ENCODE data around the gene CST6. TPM values are rescaled to one million over a fixed set of nuclear protein-coding genes. Genes with fewer than 3 reads are reported as not detected.

The CST6 gene
- total and polyA plus RNA-seq, 2 of the 13 experiments (the other 11 are each of a cell fraction or from before 2014, with no cell fraction given): not detected

- TF ChIP-seq ZNF879 (CRISPR knock-in tag; IDR thresholded peaks at IDR 0.05): no peak
- no peak for TF ChIP-seq ISX (CRISPR knock-in tag; conservative IDR thresholded peaks at IDR 0.05)
- TF ChIP-seq REST (IDR thresholded peaks at IDR 0.05; ENCODE audit: borderline replicate concordance in 1 of 2, low read depth in 1 of 2, low read length in 2 of 2): no peak
- TF ChIP-seq POLR2A (IDR thresholded peaks at IDR 0.05; ENCODE audit: insufficient read depth in 1 of 2, low read depth in 2 of 2, low read length in 2 of 2): peak in 1 of 2 experiments; percentile 79; a peak in 3 of 4 replicates
- TF ChIP-seq ZNF451 (CRISPR knock-in tag; IDR thresholded peaks at IDR 0.05): no peak
- TF ChIP-seq BATF2 (CRISPR knock-in tag; IDR thresholded peaks at IDR 0.05): no peak
- no peak for TF ChIP-seq DR1 (CRISPR knock-in tag; IDR thresholded peaks at IDR 0.05)
- no peak for TF ChIP-seq MTF2 (CRISPR knock-in tag; IDR thresholded peaks at IDR 0.05; ENCODE audit: borderline replicate concordance)
- TF ChIP-seq ZSCAN20 (CRISPR knock-in tag; IDR thresholded peaks at IDR 0.05; ENCODE audit: borderline replicate concordance): no peak
- TF ChIP-seq ZSCAN25 (CRISPR knock-in tag; IDR thresholded peaks at IDR 0.05): 0 out of 2 replicates have a peak, but pooled peaks have one; percentile 0
- TF ChIP-seq ZNF652 (CRISPR knock-in tag; IDR thresholded peaks at IDR 0.05; ENCODE audit: borderline replicate concordance, low read depth): no peak
- TF ChIP-seq TMF1 (CRISPR knock-in tag; IDR thresholded peaks at IDR 0.05; ENCODE audit: low read depth): no peak
- TF ChIP-seq ZNF138 (CRISPR knock-in tag; IDR thresholded peaks at IDR 0.05; ENCODE audit: low read depth): 0 out of 2 replicates have a peak, but pooled peaks have one; percentile 15
- no peak for TF ChIP-seq EHMT2 (IDR thresholded peaks at IDR 0.05; ENCODE audit: borderline replicate concordance, low read depth, low read length)
- peak; percentile 57 for TF ChIP-seq KDM5A (IDR thresholded peaks at IDR 0.05; ENCODE audit: borderline replicate concordance, low read length)
- TF ChIP-seq, protein P1, sequence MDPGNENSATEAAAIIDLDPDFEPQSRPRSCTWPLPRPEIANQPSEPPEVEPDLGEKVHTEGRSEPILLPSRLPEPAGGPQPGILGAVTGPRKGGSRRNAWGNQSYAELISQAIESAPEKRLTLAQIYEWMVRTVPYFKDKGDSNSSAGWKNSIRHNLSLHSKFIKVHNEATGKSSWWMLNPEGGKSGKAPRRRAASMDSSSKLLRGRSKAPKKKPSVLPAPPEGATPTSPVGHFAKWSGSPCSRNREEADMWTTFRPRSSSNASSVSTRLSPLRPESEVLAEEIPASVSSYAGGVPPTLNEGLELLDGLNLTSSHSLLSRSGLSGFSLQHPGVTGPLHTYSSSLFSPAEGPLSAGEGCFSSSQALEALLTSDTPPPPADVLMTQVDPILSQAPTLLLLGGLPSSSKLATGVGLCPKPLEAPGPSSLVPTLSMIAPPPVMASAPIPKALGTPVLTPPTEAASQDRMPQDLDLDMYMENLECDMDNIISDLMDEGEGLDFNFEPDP (CRISPR knock-in tag; conservative IDR thresholded peaks at IDR 0.05): 0 out of 2 replicates have a peak, but pooled peaks have one; percentile 81
- TF ChIP-seq ONECUT2 (CRISPR knock-in tag; IDR thresholded peaks at IDR 0.05): no peak; the same call in 1 of the 2 replicates
- no peak for TF ChIP-seq TOPORS (CRISPR knock-in tag; IDR thresholded peaks at IDR 0.05)
- TF ChIP-seq HIVEP1 (CRISPR knock-in tag; IDR thresholded peaks at IDR 0.05): no peak
- TF ChIP-seq YEATS2 (CRISPR knock-in tag; IDR thresholded peaks at IDR 0.05; ENCODE audit: borderline replicate concordance): no peak; the same call in 1 of the 2 replicates
- 0 out of 2 replicates have a peak, but pooled peaks have one; percentile 7 for TF ChIP-seq ZNF572 (CRISPR knock-in tag; IDR thresholded peaks at IDR 0.05)
- no peak for TF ChIP-seq FOXP1 (IDR thresholded peaks at IDR 0.05)
- TF ChIP-seq FOXP1 (CRISPR knock-in tag; IDR thresholded peaks at IDR 0.05): no peak
- no peak for TF ChIP-seq KMT2A (CRISPR knock-in tag; IDR thresholded peaks at IDR 0.05)
- TF ChIP-seq CTCF (CRISPR knock-in tag; IDR thresholded peaks at IDR 0.05): no peak
- TF ChIP-seq CHCHD3 (CRISPR knock-in tag; IDR thresholded peaks at IDR 0.05): no peak
- no peak for TF ChIP-seq HOXA7 (CRISPR knock-in tag; IDR thresholded peaks at IDR 0.05)
These were observed 40.8 kb downstream of the CST6 start (continued) for GRCh38 chr11:66052664-66052982.

All from HepG2 (cell line).